Lower leg skin (tissue), 4 donors: Measurements from ENCODE around the gene ZNF282. TPM values are rescaled to one million over a fixed set of nuclear protein-coding genes. Genes with fewer than 3 reads are reported as not detected.

Source experiments
- DNase-seq, 2 donors: peaks; one replicate each; pipeline ENCODE4 v3.0.0-alpha.2; 2019; ENCODE audit warnings: low spot score in 2 of 2
- H3K4me3 ChIP-seq: fragments of 200-600 bp; sonication (generic); 2 replicates; pipeline ENCODE4 v1.5.1; 2017; ENCODE audit warnings: mild to moderate bottlenecking, low read depth; ENCODE audit not compliant: poor library complexity, severe bottlenecking
- CTCF ChIP-seq, 3 donors: fragments of 450-650 bp; IDR thresholded peaks; one replicate each; pipeline ENCODE4 v1.5.1; 2016; ENCODE audit warnings: antibody characterized with exemption in 3 of 3, mild to moderate bottlenecking in 3 of 3, moderate library complexity in 2 of 3
- POLR2A ChIP-seq, 2 donors: fragments of 450-650 bp; IDR thresholded peaks; one replicate each; pipeline ENCODE4 v1.6.1; 2016 to 2017; ENCODE audit warnings: antibody characterized with exemption in 2 of 2, mild to moderate bottlenecking in 1 of 2, moderate library complexity in 1 of 2
- WGBS, 2 donors: methylation state at CpG; one replicate each; pipeline ENCODE4 v1.1.5; 2018; 5-methylcytosine and 5-hydroxymethylcytosine counted together
- intact Hi-C: fragments of 100-400 bp; cut with DNase I; formaldehyde crosslinking; loops from one replicate; pipeline ENCODE4 v1.15.0; 2023; ENCODE audit warnings: low total_unique reads
- total RNA-seq, 4 donors: library from RNA; depleted of rRNA; stranded (reverse); fragments of >200 nt; gene quantifications; one replicate each; pipeline ENCODE4 v1.1.0, GENCODE V29; 2016

The ZNF282 gene
- total RNA-seq, 4 donors from 2014 or later: 22.4 to 47.5 (median 36.1) TPM

DNA sequence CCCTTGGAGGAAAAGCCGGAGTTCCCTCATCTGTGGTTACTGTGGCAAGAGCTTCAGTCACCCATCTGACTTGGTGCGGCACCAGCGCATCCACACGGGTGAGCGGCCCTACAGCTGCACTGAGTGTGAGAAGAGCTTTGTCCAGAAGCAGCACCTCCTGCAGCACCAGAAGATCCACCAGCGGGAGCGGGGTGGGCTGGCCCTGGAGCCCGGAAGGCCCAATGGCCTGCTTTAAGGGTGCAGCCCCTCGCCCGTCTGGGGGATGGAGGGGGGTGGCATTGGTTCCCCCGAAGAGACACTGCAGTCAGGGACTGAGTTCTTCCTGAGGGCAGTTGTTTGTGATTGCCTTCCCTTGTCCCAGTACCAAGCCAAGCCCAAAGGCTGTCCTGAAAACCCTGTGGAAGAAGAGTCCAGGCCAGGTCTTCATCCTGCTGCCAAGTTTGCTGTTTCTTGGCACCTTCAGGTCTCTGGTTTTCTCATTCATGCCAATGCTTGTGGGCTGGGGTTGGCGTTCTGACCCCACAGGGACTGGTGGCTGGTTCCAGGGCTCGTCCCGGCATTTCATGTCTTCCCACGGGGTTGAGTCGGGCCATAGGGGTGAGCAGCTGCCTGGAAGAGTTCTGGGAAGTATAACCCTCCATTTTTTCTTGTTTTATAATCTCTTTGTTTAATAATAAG, 59.0 kb downstream of the ZNF282 start:
- WGBS, 2 donors: 93% methylated on average over 16 of the region's 16 CpGs
- no peak overlapping the region for H3K4me3 ChIP-seq
- TF ChIP-seq CTCF (IDR thresholded peaks at IDR 0.05) (no peak), POLR2A (IDR thresholded peaks at IDR 0.05) (no peak)
- intact Hi-C loops: no loop called here
- DNase-seq: no peak

- intact Hi-C loops: no loop called here
- 92 to 95% methylated on average over 5 of the region's 5 CpGs for WGBS, 2 donors
- no peak for DNase-seq
- TF ChIP-seq CTCF (IDR thresholded peaks at IDR 0.05) (no peak), POLR2A (IDR thresholded peaks at IDR 0.05) (no peak)
- H3K4me3 ChIP-seq: no peak overlapping the region
Observed at GRCh38 chr7:149255174-149255573, 59.8 kb downstream of the ZNF282 start.

- intact Hi-C loops: no loop called here
- no peak for DNase-seq
- TF ChIP-seq POLR2A (IDR thresholded peaks at IDR 0.05) (no peak), CTCF (IDR thresholded peaks at IDR 0.05) (no peak)
- no peak overlapping the region for H3K4me3 ChIP-seq
- 81 to 87% methylated on average over 4 of the region's 4 CpGs for WGBS, 2 donors
Observed at GRCh38 chr7:149256568-149256967, 61.2 kb downstream of the ZNF282 start.

GRCh38 chr7:149257146-149257545, 61.8 kb downstream of the ZNF282 start:
- H3K4me3 ChIP-seq: no peak overlapping the region
- no peak for DNase-seq
- WGBS, 2 donors: 41 to 48% methylated on average over 2 of the region's 2 CpGs
- intact Hi-C loops: no loop called here
- TF ChIP-seq POLR2A (IDR thresholded peaks at IDR 0.05) (no peak), CTCF (IDR thresholded peaks at IDR 0.05) (no peak)

DNA sequence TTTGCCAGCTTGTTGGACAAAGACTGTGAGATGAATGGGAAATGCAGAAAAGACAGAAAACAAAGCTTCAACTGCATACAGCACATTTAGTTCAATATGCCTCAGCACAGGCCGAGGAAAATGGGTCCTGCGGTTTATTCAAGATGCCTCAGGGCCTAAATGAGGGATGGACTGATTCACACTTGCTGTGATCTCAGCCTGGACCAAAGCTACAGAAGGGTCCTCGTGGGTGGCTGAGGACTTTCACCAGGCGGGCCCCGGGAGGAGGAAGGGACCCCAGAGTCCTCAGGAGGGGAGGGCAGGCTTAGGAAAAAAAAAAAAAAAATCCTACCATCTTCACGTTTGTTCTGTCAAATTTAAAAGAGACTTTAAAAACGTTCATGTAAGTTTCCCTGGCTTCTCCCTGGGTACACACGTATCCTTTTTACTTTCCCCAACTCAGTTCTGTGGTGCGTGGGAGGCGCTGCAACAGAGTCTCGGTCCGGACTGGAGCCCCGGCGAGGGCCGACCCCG, 66.0 kb downstream of the ZNF282 start:
- WGBS, 2 donors: 3 to 4% methylated on average over 16 of the region's 16 CpGs
- H3K4me3 ChIP-seq: peak overlapping the region; percentile 45
- intact Hi-C loops: no loop called here
- DNase-seq: no peak
- TF ChIP-seq CTCF (IDR thresholded peaks at IDR 0.05) (no peak), POLR2A (IDR thresholded peaks at IDR 0.05) (no peak)
